Natural killer cell (primary cell): ENCODE results near the gene KRTAP3-2. TPM values are rescaled to one million over a fixed set of nuclear protein-coding genes. Genes with fewer than 3 reads are reported as not detected.
"Not testable (repeated sequence)": the region's sequence is repeated elsewhere in the genome, so short reads cannot be mapped to it uniquely, and the experiment has no call there.

Experiments used
- ATAC-seq, 3 donors: fragments of 150-1000 bp in 2 of 3; fragments of 200-7000 bp in 1 of 3; cut with Tn5 transposase; 1 replicate in 1 of 3; 2 replicates in 2 of 3; pipeline ENCODE4 v1.10.0; 2021; ENCODE audit warnings: mild to moderate bottlenecking in 2 of 3, moderate library complexity in 2 of 3
- DNase-seq, 2 donors: peaks; one replicate each; pipeline versions ENCODE4 v3.0.0 to v3.0.0-alpha.2; 2013 to 2021; ENCODE audit warnings: mixed read lengths in 1 of 2
- H3K27ac ChIP-seq: one replicate; pipeline ENCODE4 v1.5.1; 2013; ENCODE audit warnings: mild to moderate bottlenecking, low read length
- H3K27me3 ChIP-seq: one replicate; pipeline ENCODE4 v1.6.1; 2013; ENCODE audit warnings: low read length; ENCODE audit not compliant: control insufficient read depth, insufficient read depth
- H3K36me3 ChIP-seq: one replicate; pipeline ENCODE4 v1.6.1; 2013; ENCODE audit warnings: low read length; ENCODE audit not compliant: control insufficient read depth, insufficient read depth
- H3K4me1 ChIP-seq: one replicate; pipeline ENCODE4 v1.6.1; 2013; ENCODE audit warnings: low read length; ENCODE audit not compliant: control insufficient read depth, insufficient read depth
- H3K4me3 ChIP-seq: one replicate; pipeline ENCODE4 v1.5.1; 2013; ENCODE audit warnings: low read length
- H3K9me3 ChIP-seq: one replicate; pipeline ENCODE4 v1.6.1; 2013; ENCODE audit warnings: low read length; ENCODE audit not compliant: control insufficient read depth, insufficient read depth
- H3K27ac Mint-ChIP-seq, 2 donors: one replicate each; pipeline ENCODE4 v1.8.0; 2022; ENCODE audit warnings: mild to moderate bottlenecking in 2 of 2, mixed read lengths in 2 of 2, moderate library complexity in 1 of 2
- H3K27me3 Mint-ChIP-seq, 2 donors: one replicate each; pipeline ENCODE4 v1.8.0; 2022; ENCODE audit warnings: low read depth in 2 of 2, mixed read lengths in 2 of 2
- H3K36me3 Mint-ChIP-seq: one replicate; pipeline ENCODE4 v1.8.0; 2022; ENCODE audit warnings: mixed read lengths
- H3K4me1 Mint-ChIP-seq, 2 donors: one replicate each; pipeline ENCODE4 v1.8.0; 2022; ENCODE audit warnings: mixed read lengths in 2 of 2
- H3K4me3 Mint-ChIP-seq: one replicate; pipeline ENCODE4 v1.8.0; 2022; ENCODE audit warnings: mild to moderate bottlenecking, moderate library complexity, mixed read lengths
- H3K9me3 Mint-ChIP-seq, 2 donors: one replicate each; pipeline ENCODE4 v1.8.0; 2022; ENCODE audit warnings: mixed read lengths in 2 of 2
- WGBS: methylation state at CpG from one replicate; pipeline ENCODE4 v1.1.7; 2013; ENCODE audit warnings: missing lambda C conversion rate; ENCODE audit not compliant: insufficient coverage; 5-methylcytosine and 5-hydroxymethylcytosine counted together
- intact Hi-C: fragments of 100-400 bp; cut with micrococcal nuclease; formaldehyde crosslinking; loops from one replicate; pipeline ENCODE4 v1.14.2; 2022
- total RNA-seq, 4 donors: library from RNA; stranded (reverse); fragments of 120-200 nt in 1 of 4; gene quantifications; one replicate each; pipeline versions ENCODE4 v1.2.3 to v1.2.4, GENCODE V29; 2013 to 2022
- TF ChIP-seq, protein P1 (sequence below): fragments of 200-600 bp; IDR thresholded peaks from one replicate; pipeline ENCODE4 v1.8.0; 2022; ENCODE audit warnings: antibody characterized with exemption

The KRTAP3-2 gene
- total RNA-seq = not detected
- not detected for total RNA-seq (2013)

DNA sequence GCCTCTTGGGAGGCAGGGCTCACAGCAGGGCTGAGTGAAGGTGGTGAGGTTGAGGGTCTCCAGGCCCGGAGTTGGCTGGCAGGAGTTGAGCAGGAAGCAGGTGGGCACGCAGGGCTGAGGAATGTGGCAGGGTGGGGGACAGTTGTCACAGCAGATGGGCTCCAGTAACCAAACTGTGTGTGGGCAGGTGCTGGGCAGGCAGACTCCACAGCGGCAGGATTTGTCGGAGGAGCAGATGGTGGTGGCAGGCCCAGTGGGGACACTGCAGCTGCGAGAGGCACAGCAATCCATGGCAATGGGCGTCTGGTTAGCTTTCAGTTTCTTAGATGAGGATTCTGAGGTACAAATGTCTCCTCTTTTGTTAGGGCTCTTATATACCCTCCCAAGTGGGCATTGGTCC is at the start of gene KRTAP3-2:
Gene KRTAP3-2 (minus strand): TSS at position 344 of the 400 bp plus-strand sequence. CDS start 53 bp downstream, at position 291.
- intact Hi-C loops, H3K4me3 ChIP-seq, H3K36me3 Mint-ChIP-seq, H3K9me3 ChIP-seq, DNase-seq, H3K27ac Mint-ChIP-seq, ATAC-seq, H3K36me3 ChIP-seq, H3K4me1 Mint-ChIP-seq, H3K27ac ChIP-seq, H3K4me3 Mint-ChIP-seq, H3K4me1 ChIP-seq, H3K9me3 Mint-ChIP-seq: not testable (repeated sequence)
- WGBS = 84% methylated on average over 6 of the region's 6 CpGs
- H3K27me3 ChIP-seq = peaks cover 14% of the 10 kb centered on the region
- H3K27me3 Mint-ChIP-seq = peaks cover 32 to 39% of the 10 kb centered on the region in 2 donors

DNA sequence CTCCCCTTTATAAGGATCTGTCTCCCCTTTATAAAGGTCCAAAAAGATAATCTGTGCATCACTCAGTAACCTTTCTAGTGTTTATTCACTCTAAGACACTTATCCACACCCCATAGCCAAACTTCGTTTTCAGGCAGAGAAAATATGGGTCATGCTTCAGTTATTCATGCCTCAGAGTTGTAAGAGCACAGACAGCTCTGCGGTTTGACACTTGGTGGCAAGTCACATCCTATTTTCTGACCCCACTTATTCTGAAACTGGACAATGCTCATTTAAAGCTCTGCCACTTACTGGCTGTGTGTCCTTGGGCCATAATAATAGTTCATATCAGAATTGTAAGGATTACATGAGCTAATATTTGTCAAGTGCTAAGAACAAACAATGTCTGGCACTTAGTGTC is 49.4 kb upstream of the KRTAP3-2 start:
- no peaks in the 10 kb centered on the region for H3K36me3 ChIP-seq

DNA sequence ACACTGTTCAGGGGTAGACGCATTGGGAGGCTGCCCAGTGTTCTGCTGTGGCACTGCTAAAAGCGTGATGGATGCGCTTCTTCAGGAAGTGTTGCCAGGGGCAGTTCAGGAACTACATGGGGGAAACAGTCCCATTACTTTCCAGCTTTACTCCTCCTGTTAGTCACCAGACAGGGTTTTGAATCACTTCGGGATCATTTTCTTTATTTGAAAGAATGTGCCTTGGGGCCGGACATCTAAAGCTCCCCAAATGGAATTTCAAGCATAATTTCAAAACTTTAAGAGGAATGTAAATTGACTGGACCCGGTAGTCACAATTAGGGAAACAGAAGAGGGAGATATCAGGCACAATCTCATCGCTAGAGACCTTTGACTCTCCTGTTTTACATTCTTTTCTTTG is 48.7 kb upstream of the KRTAP3-2 start:
- Mint-ChIP-seq H3K4me3 (no peak overlapping the region), H3K27me3 (peaks cover 22 to 38% of the 10 kb centered on the region in 2 donors), H3K36me3 (no peaks in the 10 kb centered on the region), H3K9me3 (no peaks in the 10 kb centered on the region), H3K27ac (no peak overlapping the region), H3K4me1 (no peaks in the 10 kb centered on the region)
- TF ChIP-seq, protein P1, sequence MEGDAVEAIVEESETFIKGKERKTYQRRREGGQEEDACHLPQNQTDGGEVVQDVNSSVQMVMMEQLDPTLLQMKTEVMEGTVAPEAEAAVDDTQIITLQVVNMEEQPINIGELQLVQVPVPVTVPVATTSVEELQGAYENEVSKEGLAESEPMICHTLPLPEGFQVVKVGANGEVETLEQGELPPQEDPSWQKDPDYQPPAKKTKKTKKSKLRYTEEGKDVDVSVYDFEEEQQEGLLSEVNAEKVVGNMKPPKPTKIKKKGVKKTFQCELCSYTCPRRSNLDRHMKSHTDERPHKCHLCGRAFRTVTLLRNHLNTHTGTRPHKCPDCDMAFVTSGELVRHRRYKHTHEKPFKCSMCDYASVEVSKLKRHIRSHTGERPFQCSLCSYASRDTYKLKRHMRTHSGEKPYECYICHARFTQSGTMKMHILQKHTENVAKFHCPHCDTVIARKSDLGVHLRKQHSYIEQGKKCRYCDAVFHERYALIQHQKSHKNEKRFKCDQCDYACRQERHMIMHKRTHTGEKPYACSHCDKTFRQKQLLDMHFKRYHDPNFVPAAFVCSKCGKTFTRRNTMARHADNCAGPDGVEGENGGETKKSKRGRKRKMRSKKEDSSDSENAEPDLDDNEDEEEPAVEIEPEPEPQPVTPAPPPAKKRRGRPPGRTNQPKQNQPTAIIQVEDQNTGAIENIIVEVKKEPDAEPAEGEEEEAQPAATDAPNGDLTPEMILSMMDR = no peak
- DNase-seq (no peak), ATAC-seq (no peak)
- intact Hi-C loops = no loop called here
- no peaks in the 10 kb centered on the region for H3K36me3 ChIP-seq
- no peaks in the 10 kb centered on the region for H3K9me3 ChIP-seq
- no peak overlapping the region for H3K27ac ChIP-seq
- H3K27me3 ChIP-seq = no peaks in the 10 kb centered on the region
- 90% methylated on average over 7 of the region's 7 CpGs for WGBS
- H3K4me3 ChIP-seq = no peak overlapping the region
- H3K4me1 ChIP-seq = no peaks in the 10 kb centered on the region

More for the DNA sequence above, 49.4 kb upstream of the KRTAP3-2 start:
- Mint-ChIP-seq H3K27me3 (peaks cover 26 to 44% of the 10 kb centered on the region in 2 donors), H3K4me1 (no peaks in the 10 kb centered on the region), H3K36me3 (no peaks in the 10 kb centered on the region), H3K27ac (no peak overlapping the region), H3K4me3 (no peak overlapping the region), H3K9me3 (no peaks in the 10 kb centered on the region)
- Histone ChIP-seq H3K27ac (no peak overlapping the region), H3K27me3 (no peaks in the 10 kb centered on the region), H3K9me3 (no peaks in the 10 kb centered on the region), H3K4me3 (no peak overlapping the region), H3K4me1 (no peaks in the 10 kb centered on the region)
- WGBS = 31% methylated on average over 2 of the region's 2 CpGs
- intact Hi-C loops = no loop called here
- TF ChIP-seq, protein P1 = no peak
- DNase-seq = no peak
- ATAC-seq = no peak

DNA sequence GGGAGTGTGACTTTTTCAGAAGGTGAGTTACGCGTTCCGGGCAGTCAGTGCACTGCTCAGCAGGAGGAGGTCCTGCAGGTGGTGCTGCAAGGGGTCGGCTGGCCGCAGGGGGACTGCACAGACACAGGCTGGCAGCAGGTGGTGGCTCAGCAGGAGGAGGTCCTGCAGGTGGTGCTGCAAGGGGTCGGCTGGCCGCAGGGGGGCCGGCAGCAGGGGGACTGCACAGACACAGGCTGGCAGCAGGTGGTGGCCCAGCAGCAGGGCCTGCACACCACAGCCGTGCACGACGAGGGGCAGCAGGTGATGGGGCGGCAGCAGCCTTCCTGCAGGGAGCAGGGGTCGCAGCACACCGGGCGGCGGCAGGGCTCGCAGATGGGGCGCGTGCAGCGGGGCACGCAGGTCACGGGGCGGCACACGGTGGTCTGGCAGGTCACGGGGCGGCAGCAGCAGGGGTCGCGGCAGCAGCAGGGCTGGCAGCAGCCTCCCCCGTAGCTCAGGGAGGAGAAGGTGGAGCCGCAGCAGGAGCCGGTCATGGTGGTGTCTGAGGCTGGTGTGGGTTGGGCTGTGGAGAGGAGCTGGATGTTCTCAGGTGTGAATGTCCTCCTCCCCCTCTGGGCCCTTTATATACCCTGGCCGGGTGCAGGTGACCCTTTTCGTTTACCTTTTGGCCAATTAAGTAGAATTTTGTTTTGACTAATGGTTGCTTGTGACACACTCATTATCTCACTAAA is 47.2 kb upstream of the KRTAP3-2 start, which contains the start of gene KRTAP2-1:
Gene KRTAP2-1 (minus strand): TSS at position 582 of the 731 bp plus-strand sequence. CDS start 49 bp downstream, at position 533.
- intact Hi-C loops, H3K36me3 ChIP-seq, H3K9me3 ChIP-seq, H3K4me3 ChIP-seq, H3K4me1 Mint-ChIP-seq, H3K9me3 Mint-ChIP-seq, H3K27ac ChIP-seq, H3K36me3 Mint-ChIP-seq, H3K4me3 Mint-ChIP-seq, H3K27ac Mint-ChIP-seq, H3K4me1 ChIP-seq, ATAC-seq, H3K27me3 ChIP-seq, DNase-seq: not testable (repeated sequence)
- H3K27me3 Mint-ChIP-seq = peaks cover 22 to 45% of the 10 kb centered on the region in 2 donors
- 82% methylated on average over 9 of the region's 33 CpGs for WGBS
